Measurements from ENCODE around the gene SNRNP25. TPM values are rescaled to one million over a fixed set of nuclear protein-coding genes. Genes with fewer than 3 reads are reported as not detected.
"Not testable (repeated sequence)": the region's sequence is repeated elsewhere in the genome, so short reads cannot be mapped to it uniquely, and the experiment has no call there.

The SNRNP25 gene
- 38.8 and 42.3 TPM in 2 replicates for polyA plus RNA-seq (2011; rRNA removed)
- polyA minus RNA-seq (2011; rRNA and poly(A)+ RNA removed): 13.1 and 13.4 TPM in 2 replicates

DNA sequence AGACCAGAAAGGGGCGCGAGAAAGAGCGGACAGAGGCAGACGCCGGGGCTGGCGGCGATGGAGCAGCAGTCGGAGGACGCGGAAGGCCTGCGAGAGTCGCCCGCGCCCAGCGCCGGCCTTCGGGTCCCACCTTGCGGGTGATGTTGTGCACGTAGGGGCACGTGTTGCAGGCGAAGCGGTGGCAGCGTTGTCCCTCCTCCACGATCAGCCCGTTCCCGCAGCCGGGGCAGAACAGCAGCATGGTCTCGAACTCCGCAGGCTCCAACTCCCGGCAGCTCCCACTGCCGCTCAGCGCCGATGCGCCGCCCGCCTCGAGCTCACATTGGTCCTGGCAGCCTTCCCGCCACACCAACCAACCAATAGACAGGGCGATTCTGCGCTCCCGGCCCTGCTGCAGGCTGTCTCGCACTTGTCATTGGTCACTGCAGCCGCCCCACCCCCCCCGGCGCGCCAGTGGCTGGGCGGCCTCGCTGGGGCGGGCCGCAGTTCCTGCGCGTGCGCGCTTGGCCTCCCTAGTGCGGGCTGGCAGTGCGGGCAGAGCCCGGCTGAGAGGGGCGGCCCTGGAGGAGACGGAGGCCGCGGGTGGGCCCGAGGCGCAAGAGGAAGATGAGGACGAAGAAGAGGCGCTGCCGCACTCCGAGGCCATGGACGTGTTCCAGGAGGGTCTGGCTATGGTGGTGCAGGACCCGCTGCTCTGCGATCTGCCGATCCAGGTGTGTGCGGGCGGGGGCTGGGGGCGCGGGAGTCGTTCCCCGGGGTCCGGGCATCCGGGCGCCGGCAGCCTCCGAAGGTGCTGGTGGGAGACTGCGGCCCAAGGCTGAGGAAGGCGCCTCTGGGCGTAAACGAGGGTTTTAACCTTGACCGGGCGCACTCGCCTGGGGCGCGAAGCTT is at the start of gene SNRNP25, which contains the start of gene POLR3K:
Gene SNRNP25 (plus strand): TSS at position 483 of the 891 bp plus-strand sequence. CDS start 189 bp downstream, at position 672.
Gene POLR3K (minus strand): TSS at position 263 of the 891 bp plus-strand sequence. CDS start 22 bp downstream, at position 241.
- ChIA-PET POLR2A (interaction anchor here (0.7 to 1.2 kb wide), 3 partner anchors 12 to 19 kb away, joined by 4 to 8 read pairs (median 6); partner anchors contain the start of gene RHBDF1), CTCF (interaction anchor here (0.5 to 1.1 kb wide), 3 partner anchors 9 to 127 kb away, joined by 4 to 11 read pairs (median 7); no protein-coding TSS in a partner anchor)
- Histone ChIP-seq H3K4me3 (ENCODE audit: low read depth, low read length) (peak within 1 kb of the TSS; percentile 86), H3K9me3 (ENCODE audit: control insufficient read depth, insufficient read depth, low read length) (no peaks in the 10 kb centered on the region; the same call in 1 of the 2 replicates), H3K27ac (ENCODE audit: low read depth, low read length) (peak within 1 kb of the TSS; percentile 68), H3K27me3 (ENCODE audit: control insufficient read depth, insufficient read depth, low read length) (no peaks in the 10 kb centered on the region)
- TF ChIP-seq CTCF (IDR thresholded peaks at IDR 0.05; ENCODE audit: low read depth, low read length): no peak
- peak; percentile 96 for DNase-seq (ENCODE audit: low read depth, low spot score)

GRCh38 chr16:9903-10665 is 43.5 kb upstream of the SNRNP25 start:
- ChIA-PET CTCF (no interaction called here), POLR2A (no interaction called here)
- Histone ChIP-seq H3K4me3 (ENCODE audit: low read depth, low read length) (peak overlapping the region; percentile 48), H3K27me3 (ENCODE audit: control insufficient read depth, insufficient read depth, low read length) (no peaks in the 10 kb centered on the region), H3K27ac (ENCODE audit: low read depth, low read length) (no peak overlapping the region), H3K9me3 (ENCODE audit: control insufficient read depth, insufficient read depth, low read length) (no peaks in the 10 kb centered on the region)
- DNase-seq (ENCODE audit: low read depth, low spot score): no peak
- TF ChIP-seq CTCF (IDR thresholded peaks at IDR 0.05; ENCODE audit: low read depth, low read length): no peak

DNA sequence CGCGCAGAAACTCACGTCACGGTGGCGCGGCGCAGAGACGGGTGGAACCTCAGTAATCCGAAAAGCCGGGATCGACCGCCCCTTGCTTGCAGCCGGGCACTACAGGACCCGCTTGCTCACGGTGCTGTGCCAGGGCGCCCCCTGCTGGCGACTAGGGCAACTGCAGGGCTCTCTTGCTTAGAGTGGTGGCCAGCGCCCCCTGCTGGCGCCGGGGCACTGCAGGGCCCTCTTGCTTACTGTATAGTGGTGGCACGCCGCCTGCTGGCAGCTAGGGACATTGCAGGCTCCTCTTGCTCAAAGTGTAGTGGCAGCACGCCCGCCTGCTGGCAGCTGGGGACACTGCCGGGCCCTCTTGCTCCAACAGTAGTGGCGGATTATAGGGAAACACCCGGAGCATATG is 42.9 kb upstream of the SNRNP25 start:
- H3K4me3 ChIP-seq (ENCODE audit: low read depth, low read length); CTCF ChIA-PET; DNase-seq (ENCODE audit: low read depth, low spot score); H3K9me3 ChIP-seq (ENCODE audit: control insufficient read depth, insufficient read depth, low read length); POLR2A ChIA-PET; H3K27me3 ChIP-seq (ENCODE audit: control insufficient read depth, insufficient read depth, low read length); H3K27ac ChIP-seq (ENCODE audit: low read depth, low read length): not testable (repeated sequence)
- peak; percentile 43 for TF ChIP-seq CTCF (IDR thresholded peaks at IDR 0.05; ENCODE audit: low read depth, low read length)

- DNase-seq (ENCODE audit: low read depth, low spot score); H3K27ac ChIP-seq (ENCODE audit: low read depth, low read length); CTCF ChIA-PET; H3K27me3 ChIP-seq (ENCODE audit: control insufficient read depth, insufficient read depth, low read length); H3K4me3 ChIP-seq (ENCODE audit: low read depth, low read length); POLR2A ChIA-PET; H3K9me3 ChIP-seq (ENCODE audit: control insufficient read depth, insufficient read depth, low read length): not testable (repeated sequence)
Measured at GRCh38 chr16:17062-17765, 36.4 kb upstream of the SNRNP25 start.

DNA sequence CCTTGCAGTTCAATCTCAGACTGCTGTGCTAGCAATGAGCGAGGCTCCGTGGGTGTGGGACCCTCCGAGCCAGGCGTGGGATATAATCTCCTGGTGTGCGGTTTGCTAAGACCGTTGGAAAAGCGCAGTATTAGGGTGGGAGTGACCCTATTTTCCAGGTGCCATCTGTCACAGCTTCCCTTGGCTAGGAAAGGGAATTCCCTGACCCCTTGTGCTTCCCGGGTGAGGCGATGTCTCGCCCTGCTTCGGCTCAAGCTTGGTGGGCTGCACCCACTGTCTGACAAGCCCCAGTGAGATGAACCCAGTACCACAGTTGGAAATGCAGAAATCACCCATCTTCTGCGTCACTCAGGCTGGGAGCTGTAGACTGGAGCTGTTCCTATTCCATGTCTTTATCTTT is 32.7 kb upstream of the SNRNP25 start:
- DNase-seq (ENCODE audit: low read depth, low spot score); H3K27ac ChIP-seq (ENCODE audit: low read depth, low read length); H3K4me3 ChIP-seq (ENCODE audit: low read depth, low read length); H3K27me3 ChIP-seq (ENCODE audit: control insufficient read depth, insufficient read depth, low read length); H3K9me3 ChIP-seq (ENCODE audit: control insufficient read depth, insufficient read depth, low read length); CTCF ChIA-PET; POLR2A ChIA-PET: not testable (repeated sequence)

- POLR2A ChIA-PET; DNase-seq (ENCODE audit: low read depth, low spot score); H3K9me3 ChIP-seq (ENCODE audit: control insufficient read depth, insufficient read depth, low read length); H3K27me3 ChIP-seq (ENCODE audit: control insufficient read depth, insufficient read depth, low read length); H3K4me3 ChIP-seq (ENCODE audit: low read depth, low read length); H3K27ac ChIP-seq (ENCODE audit: low read depth, low read length); CTCF ChIA-PET: not testable (repeated sequence)
Measured at GRCh38 chr16:24151-24550, 29.5 kb upstream of the SNRNP25 start.

GRCh38 chr16:25926-26348 is 27.7 kb upstream of the SNRNP25 start:
- H3K4me3 ChIP-seq (ENCODE audit: low read depth, low read length); H3K9me3 ChIP-seq (ENCODE audit: control insufficient read depth, insufficient read depth, low read length); H3K27ac ChIP-seq (ENCODE audit: low read depth, low read length); POLR2A ChIA-PET; DNase-seq (ENCODE audit: low read depth, low spot score); H3K27me3 ChIP-seq (ENCODE audit: control insufficient read depth, insufficient read depth, low read length); CTCF ChIA-PET: not testable (repeated sequence)

- H3K27ac ChIP-seq (ENCODE audit: low read depth, low read length); H3K27me3 ChIP-seq (ENCODE audit: control insufficient read depth, insufficient read depth, low read length); H3K9me3 ChIP-seq (ENCODE audit: control insufficient read depth, insufficient read depth, low read length); POLR2A ChIA-PET; DNase-seq (ENCODE audit: low read depth, low spot score); H3K4me3 ChIP-seq (ENCODE audit: low read depth, low read length); CTCF ChIA-PET: not testable (repeated sequence)
Measured at GRCh38 chr16:30627-31026, 23.0 kb upstream of the SNRNP25 start.

Measured in AG04450 (cell line).